Hematopoietic multipotent progenitor cell treated with erythropoietin and hydrocortisone succinate and interleukin-3 and kit ligand, for 15 days (in vitro differentiated cells): ENCODE results near the gene TMED1.
"Not testable (repeated sequence)": the region's sequence is repeated elsewhere in the genome, so short reads cannot be mapped to it uniquely, and the experiment has no call there.

Experiments
- DNase-seq: peaks from one replicate; pipeline ENCODE4 v3.0.0-alpha.2; 2015; ENCODE audit warnings: low spot score

TMED1 gene

GRCh38 chr19:10862561-10863106, 26.6 kb upstream of the TMED1 start:
- no peak for DNase-seq

GRCh38 chr19:10861103-10861651, 25.2 kb upstream of the TMED1 start:
- DNase-seq = peak; percentile 60

GRCh38 chr19:10858204-10858828, 22.3 kb upstream of the TMED1 start:
- peak; percentile 60 for DNase-seq

GRCh38 chr19:10856899-10857298, 20.9 kb upstream of the TMED1 start:
- not testable (repeated sequence) for DNase-seq

- DNase-seq = peak; percentile 58
Measured at GRCh38 chr19:10855879-10856522, 20.0 kb upstream of the TMED1 start.

- no peak for DNase-seq
Measured at GRCh38 chr19:10854350-10855089, 18.5 kb upstream of the TMED1 start.

GRCh38 chr19:10852941-10853340, 16.9 kb upstream of the TMED1 start:
- no peak for DNase-seq

GRCh38 chr19:10852098-10852800, 16.2 kb upstream of the TMED1 start:
- DNase-seq = no peak

- DNase-seq = no peak
Measured at GRCh38 chr19:10850631-10851030, 14.6 kb upstream of the TMED1 start.

GRCh38 chr19:10848230-10848856, 12.3 kb upstream of the TMED1 start, which contains the start of gene C19orf38:
C19orf38 (plus strand) TSS chr19:10848415; CDS start chr19:10848509, 94 bp downstream.
- no peak for DNase-seq

- DNase-seq = no peak
Measured at GRCh38 chr19:10846500-10847202, 10.6 kb upstream of the TMED1 start.

GRCh38 chr19:10842788-10843187, 6.8 kb upstream of the TMED1 start:
- DNase-seq = no peak

GRCh38 chr19:10839114-10840050, 3.4 kb upstream of the TMED1 start:
- DNase-seq = peak; percentile 85

GRCh38 chr19:10838377-10838776, 2.4 kb upstream of the TMED1 start:
- DNase-seq = peak; percentile 14

GRCh38 chr19:10837649-10838048, 1.6 kb upstream of the TMED1 start:
- not testable (repeated sequence) for DNase-seq

- peak; percentile 91 for DNase-seq
Measured at GRCh38 chr19:10836479-10837330, 693 bp upstream of the TMED1 start.

GRCh38 chr19:10835089-10835753, 791 bp downstream of the TMED1 start:
- DNase-seq = no peak

- no peak for DNase-seq
Measured at GRCh38 chr19:10832939-10833296, 3.1 kb downstream of the TMED1 start.
